Fibroblast of peridontal ligament (primary cell): ENCODE measurements around the gene H2BK1.

Experiments
- DNase-seq: peaks from one replicate; pipeline ENCODE4 v3.0.0-alpha.2; 2010; ENCODE audit errors: extremely low read depth

The H2BK1 gene

GRCh38 chr7:151232091-151232916, 22.0 kb upstream of the H2BK1 start, which contains the start of gene CHPF2:
Gene CHPF2, plus strand, starts transcription at chr7:151232483. Its CDS starts 1,529 bp downstream, at chr7:151234012.
- DNase-seq, result peak; percentile 79

- no peak for DNase-seq
Measured at GRCh38 chr7:151231080-151231479, 20.8 kb upstream of the H2BK1 start.

GRCh38 chr7:151229249-151229648, 19.0 kb upstream of the H2BK1 start:
- DNase-seq, result no peak

- no peak for DNase-seq
Measured at GRCh38 chr7:151228024-151228866, 18.0 kb upstream of the H2BK1 start.

- peak; percentile 98 for DNase-seq
Measured at GRCh38 chr7:151226875-151227782, 16.8 kb upstream of the H2BK1 start, which contains the start of gene ABCF2. Gene ABCF2, minus strand, starts transcription at chr7:151227205. Its CDS starts 747 bp downstream, at chr7:151226458.

- DNase-seq, result no peak
Measured at GRCh38 chr7:151226560-151226874, 16.2 kb upstream of the H2BK1 start.

- DNase-seq, result no peak
Measured at GRCh38 chr7:151225948-151226510, 15.7 kb upstream of the H2BK1 start.

- DNase-seq, result no peak
Measured at GRCh38 chr7:151223728-151224127, 13.4 kb upstream of the H2BK1 start.

GRCh38 chr7:151218170-151218569, 7.9 kb upstream of the H2BK1 start:
- DNase-seq, result no peak

- no peak for DNase-seq
Measured at GRCh38 chr7:151215396-151215795, 5.1 kb upstream of the H2BK1 start.

- DNase-seq, result no peak
Measured at GRCh38 chr7:151213826-151214225, 3.5 kb upstream of the H2BK1 start.

GRCh38 chr7:151212626-151213025, 2.3 kb upstream of the H2BK1 start:
- no peak for DNase-seq

GRCh38 chr7:151211155-151211772, 976 bp upstream of the H2BK1 start:
- DNase-seq, result no peak

- no peak for DNase-seq
Measured at GRCh38 chr7:151209588-151209987, 700 bp downstream of the H2BK1 start.

- DNase-seq, result no peak
Measured at GRCh38 chr7:151208253-151208862, 1.9 kb downstream of the H2BK1 start.

GRCh38 chr7:151207804-151208203, 2.5 kb downstream of the H2BK1 start:
- no peak for DNase-seq

- no peak for DNase-seq
Measured at GRCh38 chr7:151207315-151207714, 3.0 kb downstream of the H2BK1 start.

GRCh38 chr7:151206914-151207313, 3.4 kb downstream of the H2BK1 start:
- no peak for DNase-seq

GRCh38 chr7:151205730-151206129, 4.6 kb downstream of the H2BK1 start:
- no peak for DNase-seq

GRCh38 chr7:151204383-151205032, 5.8 kb downstream of the H2BK1 start:
- no peak for DNase-seq
